Measurements from ENCODE around the gene ELMOD3. TPM values are rescaled to one million over a fixed set of nuclear protein-coding genes. Genes with fewer than 3 reads are reported as not detected.

ELMOD3 gene
- total RNA-seq, 1 donor from 2014 or later = 22.3 TPM

DNA sequence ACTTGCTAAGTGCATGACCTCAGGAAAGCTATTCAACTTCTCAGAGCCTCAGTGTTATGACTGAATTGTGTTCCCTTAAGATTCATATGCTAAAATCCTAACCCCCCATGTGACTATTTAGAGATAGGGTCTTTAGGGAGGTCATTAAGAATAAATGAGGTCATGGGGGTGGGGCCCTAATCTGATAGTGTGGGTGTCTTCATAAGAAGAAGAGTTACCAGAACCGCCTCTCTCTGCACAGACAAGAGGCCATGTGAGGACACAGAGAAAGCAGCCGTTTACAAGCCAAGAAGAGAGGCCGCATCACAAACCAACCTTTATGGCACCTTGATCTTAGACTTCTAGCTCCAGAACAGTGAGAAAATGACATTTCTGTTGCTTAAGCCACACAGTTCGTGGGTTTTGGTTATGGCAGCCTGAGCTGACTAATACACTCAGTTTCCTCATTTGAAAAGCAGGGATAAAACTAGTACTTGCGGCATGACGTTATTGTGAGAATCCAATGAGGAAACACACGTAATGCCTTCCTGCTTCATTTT lies 73.8 kb downstream of the ELMOD3 start:
- no peak overlapping the region for H3K4me3 ChIP-seq (ENCODE audit: low read depth, low read length)
- TF ChIP-seq CTCF (IDR thresholded peaks at IDR 0.05; ENCODE audit: insufficient read depth, low read length, poor library complexity, severe bottlenecking) = no peak
- DNase-seq (ENCODE audit: low read depth) = no peak
- H3K27me3 ChIP-seq (ENCODE audit: control insufficient read depth, insufficient read depth, low read length) = no peaks in the 10 kb centered on the region
- H3K36me3 ChIP-seq (ENCODE audit: control insufficient read depth, insufficient read depth, low read length) = no peaks in the 10 kb centered on the region

- Histone ChIP-seq H3K36me3 (ENCODE audit: control insufficient read depth, insufficient read depth, low read length) (no peaks in the 10 kb centered on the region), H3K27me3 (ENCODE audit: control insufficient read depth, insufficient read depth, low read length) (no peaks in the 10 kb centered on the region), H3K4me3 (ENCODE audit: low read depth, low read length) (no peak overlapping the region)
- DNase-seq (ENCODE audit: low read depth) = no peak
- TF ChIP-seq CTCF (IDR thresholded peaks at IDR 0.05; ENCODE audit: insufficient read depth, low read length, poor library complexity, severe bottlenecking) = no peak
Observed at GRCh38 chr2:85429213-85429923, 74.8 kb downstream of the ELMOD3 start.

GRCh38 chr2:85429924-85430289 lies 75.3 kb downstream of the ELMOD3 start:
- Histone ChIP-seq H3K4me3 (ENCODE audit: low read depth, low read length) (no peak overlapping the region), H3K36me3 (ENCODE audit: control insufficient read depth, insufficient read depth, low read length) (no peaks in the 10 kb centered on the region), H3K27me3 (ENCODE audit: control insufficient read depth, insufficient read depth, low read length) (no peaks in the 10 kb centered on the region)
- TF ChIP-seq CTCF (IDR thresholded peaks at IDR 0.05; ENCODE audit: insufficient read depth, low read length, poor library complexity, severe bottlenecking) = no peak
- DNase-seq (ENCODE audit: low read depth) = no peak

DNA sequence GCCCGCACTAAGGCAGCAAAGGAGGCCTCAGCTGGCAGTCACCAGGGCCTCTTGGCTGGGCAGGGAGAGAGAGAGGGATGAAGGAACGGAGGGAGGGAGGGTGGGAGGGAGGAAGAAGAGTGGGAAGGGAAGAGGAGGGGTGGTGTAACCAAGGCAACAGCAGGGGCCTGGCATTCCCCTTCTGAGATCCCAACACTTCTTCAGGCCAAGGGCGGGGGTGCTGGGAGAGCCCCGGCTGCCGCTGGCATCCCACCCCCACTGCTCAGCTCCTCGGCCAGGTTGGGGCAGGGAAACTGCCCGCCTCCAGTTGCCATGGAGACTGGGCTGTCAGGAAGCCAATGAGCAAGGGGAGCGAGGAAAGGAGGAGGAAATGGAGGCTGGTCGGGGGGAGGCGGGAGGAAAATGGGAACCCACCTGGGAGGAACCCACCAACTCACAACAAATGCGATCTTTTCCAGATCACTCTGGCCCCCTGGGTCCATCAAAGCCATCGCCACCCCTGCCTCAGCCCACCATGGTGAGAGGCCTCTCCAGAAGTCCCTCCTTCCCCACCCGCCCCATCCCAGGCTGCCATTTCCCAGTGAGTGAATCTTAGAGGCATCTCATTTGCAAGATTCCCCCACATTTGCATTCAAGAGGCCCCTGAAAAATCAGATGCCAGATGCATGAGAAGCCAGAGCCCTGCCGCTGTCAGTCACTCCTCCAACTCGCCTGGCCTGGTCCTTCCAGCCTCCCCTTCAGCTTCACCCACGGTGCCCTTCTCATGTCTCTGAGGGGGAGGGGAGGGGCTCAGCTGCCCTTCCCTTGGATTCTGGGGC lies 76.4 kb downstream of the ELMOD3 start:
- DNase-seq (ENCODE audit: low read depth) = no peak
- Histone ChIP-seq H3K4me3 (ENCODE audit: low read depth, low read length) (no peak overlapping the region), H3K27me3 (ENCODE audit: control insufficient read depth, insufficient read depth, low read length) (no peaks in the 10 kb centered on the region), H3K36me3 (ENCODE audit: control insufficient read depth, insufficient read depth, low read length) (no peaks in the 10 kb centered on the region)
- no peak for TF ChIP-seq CTCF (IDR thresholded peaks at IDR 0.05; ENCODE audit: insufficient read depth, low read length, poor library complexity, severe bottlenecking)

DNA sequence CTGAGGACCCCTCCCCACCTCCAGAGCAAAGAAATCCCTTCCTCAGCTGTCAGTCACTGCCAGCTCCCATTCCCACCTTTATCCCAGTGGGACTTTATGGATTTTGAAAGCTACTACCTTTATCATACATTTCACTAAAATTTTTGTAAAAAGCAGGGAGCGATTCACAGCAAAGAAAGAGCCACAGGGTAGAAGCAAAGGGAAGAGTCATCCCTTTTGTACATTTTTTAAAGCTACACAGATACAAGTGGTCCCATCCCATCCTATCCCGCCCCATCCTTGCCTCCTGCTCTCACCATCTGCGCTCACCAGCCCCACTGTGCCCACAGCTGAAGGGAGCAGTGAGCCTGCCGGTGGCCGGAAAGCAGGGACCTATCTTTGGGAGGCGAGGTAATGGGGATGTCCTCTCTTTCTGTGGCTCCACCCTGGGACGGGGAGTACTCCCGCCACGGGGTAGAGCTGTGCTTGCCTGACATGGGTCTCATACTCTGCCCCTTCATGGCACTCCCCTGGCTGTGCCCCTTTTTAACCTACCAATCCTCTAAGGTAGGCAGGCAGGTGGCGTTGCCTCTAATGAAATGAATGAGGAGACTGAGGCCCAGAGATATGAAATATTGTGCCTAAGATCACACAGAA lies 77.1 kb downstream of the ELMOD3 start:
- TF ChIP-seq CTCF (IDR thresholded peaks at IDR 0.05; ENCODE audit: insufficient read depth, low read length, poor library complexity, severe bottlenecking) = no peak
- Histone ChIP-seq H3K36me3 (ENCODE audit: control insufficient read depth, insufficient read depth, low read length) (no peaks in the 10 kb centered on the region), H3K27me3 (ENCODE audit: control insufficient read depth, insufficient read depth, low read length) (no peaks in the 10 kb centered on the region), H3K4me3 (ENCODE audit: low read depth, low read length) (no peak overlapping the region)
- no peak for DNase-seq (ENCODE audit: low read depth)

Data from kidney epithelial cell (primary cell).